T-helper 17 cell (primary cell): ENCODE results near the gene MAP3K20. TPM values are rescaled to one million over a fixed set of nuclear protein-coding genes. Genes with fewer than 3 reads are reported as not detected.
"Not testable (repeated sequence)": the region's sequence is repeated elsewhere in the genome, so short reads cannot be mapped to it uniquely, and the experiment has no call there.

Experiments used
- ATAC-seq: fragments of 150-1000 bp; cut with Tn5 transposase; 2 replicates; pipeline ENCODE4 v1.10.0; 2021; ENCODE audit warnings: mild to moderate bottlenecking, moderate library complexity
- DNase-seq, 3 donors: peaks; one replicate each; pipeline versions ENCODE4 v3.0.0 to v3.0.0-alpha.2; 2020 to 2021
- H3K9me3 ChIP-seq: one replicate; pipeline ENCODE4 v1.7.0; 2013; ENCODE audit warnings: low read length, mild to moderate bottlenecking; ENCODE audit not compliant: control insufficient read depth, poor library complexity, severe bottlenecking
- H3K27ac Mint-ChIP-seq: one replicate; pipeline ENCODE4 v1.8.0; 2022; ENCODE audit warnings: mild to moderate bottlenecking, moderate library complexity, mixed read lengths
- H3K27me3 Mint-ChIP-seq: one replicate; pipeline ENCODE4 v1.8.0; 2022; ENCODE audit warnings: mixed read lengths
- H3K36me3 Mint-ChIP-seq: one replicate; pipeline ENCODE4 v1.8.0; 2022; ENCODE audit warnings: low read depth, mixed read lengths
- H3K4me1 Mint-ChIP-seq: one replicate; pipeline ENCODE4 v1.8.0; 2022; ENCODE audit warnings: mild to moderate bottlenecking, mixed read lengths
- H3K4me3 Mint-ChIP-seq: one replicate; pipeline ENCODE4 v1.8.0; 2022; ENCODE audit warnings: mild to moderate bottlenecking, moderate library complexity, mixed read lengths
- total RNA-seq, 4 donors: library from RNA in 2 of 4; stranded (reverse) in 2 of 4; gene quantifications; one replicate each; pipeline ENCODE4 v1.2.3 and lab custom pipeline; 2022 to 2026

Gene MAP3K20
- total RNA-seq, 2 donors from 2014 or later: 1.7 to 4.1 TPM

GRCh38 chr2:173104156-173104555 lies 28.5 kb downstream of the MAP3K20 start:
- Mint-ChIP-seq H3K4me3 (no peak overlapping the region), H3K27ac (no peak overlapping the region), H3K27me3 (no peaks in the 10 kb centered on the region), H3K36me3 (peaks cover 4% of the 10 kb centered on the region), H3K4me1 (peaks cover 13% of the 10 kb centered on the region)
- ATAC-seq: no peak
- no peak for DNase-seq
- H3K9me3 ChIP-seq: no peaks in the 10 kb centered on the region

GRCh38 chr2:173106959-173107628 lies 31.4 kb downstream of the MAP3K20 start:
- Mint-ChIP-seq H3K4me1 (peaks cover 4% of the 10 kb centered on the region), H3K4me3 (no peak overlapping the region), H3K36me3 (no peaks in the 10 kb centered on the region), H3K27ac (no peak overlapping the region), H3K27me3 (no peaks in the 10 kb centered on the region)
- H3K9me3 ChIP-seq: no peaks in the 10 kb centered on the region
- no peak for DNase-seq
- ATAC-seq: no peak

GRCh38 chr2:173107629-173108022 lies 32.0 kb downstream of the MAP3K20 start:
- Mint-ChIP-seq H3K27me3 (no peaks in the 10 kb centered on the region), H3K4me1 (no peaks in the 10 kb centered on the region), H3K36me3 (no peaks in the 10 kb centered on the region), H3K4me3 (no peak overlapping the region), H3K27ac (no peak overlapping the region)
- no peak for ATAC-seq
- DNase-seq: no peak
- H3K9me3 ChIP-seq: no peaks in the 10 kb centered on the region

GRCh38 chr2:173109253-173110188 lies 33.9 kb downstream of the MAP3K20 start:
- H3K27me3 Mint-ChIP-seq: no peaks in the 10 kb centered on the region
- no peaks in the 10 kb centered on the region for H3K4me1 Mint-ChIP-seq
- H3K36me3 Mint-ChIP-seq: no peaks in the 10 kb centered on the region
- no peak overlapping the region for H3K4me3 Mint-ChIP-seq
- no peak overlapping the region for H3K27ac Mint-ChIP-seq
- no peak for DNase-seq
- H3K9me3 ChIP-seq: no peaks in the 10 kb centered on the region
- ATAC-seq: no peak

GRCh38 chr2:173117678-173118077 lies 42.0 kb downstream of the MAP3K20 start:
- Mint-ChIP-seq H3K27ac (no peak overlapping the region), H3K36me3 (no peaks in the 10 kb centered on the region), H3K4me3 (no peak overlapping the region), H3K4me1 (no peaks in the 10 kb centered on the region), H3K27me3 (no peaks in the 10 kb centered on the region)
- ATAC-seq (no peak), DNase-seq (no peak)
- no peaks in the 10 kb centered on the region for H3K9me3 ChIP-seq

- H3K9me3 ChIP-seq: no peaks in the 10 kb centered on the region
- no peak for ATAC-seq
- no peak overlapping the region for H3K4me3 Mint-ChIP-seq
- no peaks in the 10 kb centered on the region for H3K36me3 Mint-ChIP-seq
- DNase-seq: no peak
- no peak overlapping the region for H3K27ac Mint-ChIP-seq
- no peaks in the 10 kb centered on the region for H3K4me1 Mint-ChIP-seq
- H3K27me3 Mint-ChIP-seq: no peaks in the 10 kb centered on the region
Observed at GRCh38 chr2:173118395-173118794, 42.7 kb downstream of the MAP3K20 start.

- no peaks in the 10 kb centered on the region for H3K36me3 Mint-ChIP-seq
- DNase-seq (no peak), ATAC-seq (no peak)
- no peaks in the 10 kb centered on the region for H3K4me1 Mint-ChIP-seq
- no peaks in the 10 kb centered on the region for H3K9me3 ChIP-seq
- H3K27me3 Mint-ChIP-seq: no peaks in the 10 kb centered on the region
- H3K4me3 Mint-ChIP-seq: no peak overlapping the region
- no peak overlapping the region for H3K27ac Mint-ChIP-seq
Observed at GRCh38 chr2:173119069-173119807, 43.6 kb downstream of the MAP3K20 start.

- H3K4me3 Mint-ChIP-seq: no peak overlapping the region
- H3K36me3 Mint-ChIP-seq: no peaks in the 10 kb centered on the region
- H3K4me1 Mint-ChIP-seq: no peaks in the 10 kb centered on the region
- DNase-seq: no peak
- no peaks in the 10 kb centered on the region for H3K27me3 Mint-ChIP-seq
- no peaks in the 10 kb centered on the region for H3K9me3 ChIP-seq
- ATAC-seq: no peak
- no peak overlapping the region for H3K27ac Mint-ChIP-seq
Observed at GRCh38 chr2:173119944-173120343, 44.3 kb downstream of the MAP3K20 start.

- peaks cover 4% of the 10 kb centered on the region for H3K27me3 Mint-ChIP-seq
- H3K27ac Mint-ChIP-seq: no peak overlapping the region
- H3K4me1 Mint-ChIP-seq: no peaks in the 10 kb centered on the region
- no peaks in the 10 kb centered on the region for H3K36me3 Mint-ChIP-seq
- H3K4me3 Mint-ChIP-seq: no peak overlapping the region
- ATAC-seq (no peak), DNase-seq (no peak)
- H3K9me3 ChIP-seq: no peaks in the 10 kb centered on the region
Observed at GRCh38 chr2:173122936-173123335, 47.3 kb downstream of the MAP3K20 start.

GRCh38 chr2:173124441-173124840 lies 48.8 kb downstream of the MAP3K20 start:
- ATAC-seq (no peak), DNase-seq (no peak)
- Mint-ChIP-seq H3K36me3 (peaks cover 2% of the 10 kb centered on the region), H3K27me3 (peaks cover 4% of the 10 kb centered on the region), H3K27ac (no peak overlapping the region), H3K4me3 (no peak overlapping the region), H3K4me1 (no peaks in the 10 kb centered on the region)
- H3K9me3 ChIP-seq: no peaks in the 10 kb centered on the region

- DNase-seq (no peak), ATAC-seq (no peak)
- H3K4me3 Mint-ChIP-seq: no peak overlapping the region
- no peak overlapping the region for H3K27ac Mint-ChIP-seq
- peaks cover 2% of the 10 kb centered on the region for H3K36me3 Mint-ChIP-seq
- H3K4me1 Mint-ChIP-seq: no peaks in the 10 kb centered on the region
- H3K9me3 ChIP-seq: no peaks in the 10 kb centered on the region
- peaks cover 10% of the 10 kb centered on the region for H3K27me3 Mint-ChIP-seq
Observed at GRCh38 chr2:173126819-173127218, 51.2 kb downstream of the MAP3K20 start.

GRCh38 chr2:173128132-173128531 lies 52.5 kb downstream of the MAP3K20 start:
- not testable (repeated sequence) for DNase-seq, H3K36me3 Mint-ChIP-seq, H3K4me1 Mint-ChIP-seq, H3K27ac Mint-ChIP-seq, H3K4me3 Mint-ChIP-seq, H3K9me3 ChIP-seq, ATAC-seq
- peaks cover 16% of the 10 kb centered on the region for H3K27me3 Mint-ChIP-seq
